ENCODE results near the gene HTD2.
A peak's percentile ranks its signal among the peaks of the same experiment; 100 is the strongest.
"Not testable (repeated sequence)": the region's sequence is repeated elsewhere in the genome, so short reads cannot be mapped to it uniquely, and the experiment has no call there.

Gene HTD2

DNA sequence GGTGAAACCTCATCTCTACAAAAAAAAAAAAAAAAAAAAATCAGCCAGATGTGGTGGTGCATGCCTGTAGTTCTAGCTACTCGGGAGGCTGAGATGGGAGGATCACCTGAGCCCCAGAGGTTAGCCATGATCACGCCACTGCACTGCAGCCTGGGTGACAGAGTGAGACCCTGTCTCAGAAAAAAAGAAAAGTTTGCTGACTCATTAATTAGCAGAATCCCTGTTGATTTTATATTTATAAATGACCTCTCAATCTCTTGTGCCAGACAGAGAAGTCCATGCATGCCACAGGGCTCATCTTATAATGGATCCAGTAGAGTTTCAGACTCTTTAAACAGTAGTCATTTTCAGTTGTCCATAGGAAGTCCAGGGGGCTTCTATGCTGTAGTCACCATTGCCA, 35.8 kb upstream of the HTD2 start:
- Histone ChIP-seq H2AFZ (ENCODE audit: low read depth, low read length) (no peak overlapping the region), H3K4me3 (ENCODE audit: low read length) (no peak overlapping the region), H3K27me3 (ENCODE audit: low read depth, low read length) (no peaks in the 10 kb centered on the region), H3K4me1 (ENCODE audit: low read length) (peaks cover 7% of the 10 kb centered on the region), H3K9ac (ENCODE audit: low read length) (no peak overlapping the region), H4K20me1 (ENCODE audit: insufficient read depth, low read length) (no peaks in the 10 kb centered on the region), H3K36me3 (replicated peaks; ENCODE audit: low read depth, low read length) (peaks cover 26% of the 10 kb centered on the region), H3K79me2 (ENCODE audit: low read length) (no peaks in the 10 kb centered on the region), H3K27ac (ENCODE audit: low read length) (no peak overlapping the region), H3K4me2 (ENCODE audit: low read length) (no peak overlapping the region), H3K9me3 (ENCODE audit: insufficient read depth, low read length) (no peaks in the 10 kb centered on the region)
- TF ChIP-seq EZH2phosphoT487 (IDR thresholded peaks at IDR 0.05; ENCODE audit: low read depth), result no peak
- TF ChIP-seq, protein P1, sequence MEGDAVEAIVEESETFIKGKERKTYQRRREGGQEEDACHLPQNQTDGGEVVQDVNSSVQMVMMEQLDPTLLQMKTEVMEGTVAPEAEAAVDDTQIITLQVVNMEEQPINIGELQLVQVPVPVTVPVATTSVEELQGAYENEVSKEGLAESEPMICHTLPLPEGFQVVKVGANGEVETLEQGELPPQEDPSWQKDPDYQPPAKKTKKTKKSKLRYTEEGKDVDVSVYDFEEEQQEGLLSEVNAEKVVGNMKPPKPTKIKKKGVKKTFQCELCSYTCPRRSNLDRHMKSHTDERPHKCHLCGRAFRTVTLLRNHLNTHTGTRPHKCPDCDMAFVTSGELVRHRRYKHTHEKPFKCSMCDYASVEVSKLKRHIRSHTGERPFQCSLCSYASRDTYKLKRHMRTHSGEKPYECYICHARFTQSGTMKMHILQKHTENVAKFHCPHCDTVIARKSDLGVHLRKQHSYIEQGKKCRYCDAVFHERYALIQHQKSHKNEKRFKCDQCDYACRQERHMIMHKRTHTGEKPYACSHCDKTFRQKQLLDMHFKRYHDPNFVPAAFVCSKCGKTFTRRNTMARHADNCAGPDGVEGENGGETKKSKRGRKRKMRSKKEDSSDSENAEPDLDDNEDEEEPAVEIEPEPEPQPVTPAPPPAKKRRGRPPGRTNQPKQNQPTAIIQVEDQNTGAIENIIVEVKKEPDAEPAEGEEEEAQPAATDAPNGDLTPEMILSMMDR (IDR thresholded peaks at IDR 0.05; ENCODE audit: low read depth, low read length), result no peak

- H3K9me3 ChIP-seq (ENCODE audit: insufficient read depth, low read length), result no peaks in the 10 kb centered on the region
Measured at GRCh38 chr3:58271901-58272501, 34.3 kb upstream of the HTD2 start.

GRCh38 chr3:58272891-58273290, 33.4 kb upstream of the HTD2 start:
- Histone ChIP-seq H3K27ac (ENCODE audit: low read length) (no peak overlapping the region), H3K27me3 (ENCODE audit: low read depth, low read length) (no peaks in the 10 kb centered on the region), H3K4me2 (ENCODE audit: low read length) (no peak overlapping the region), H3K79me2 (ENCODE audit: low read length) (no peaks in the 10 kb centered on the region), H4K20me1 (ENCODE audit: insufficient read depth, low read length) (no peaks in the 10 kb centered on the region), H3K36me3 (replicated peaks; ENCODE audit: low read depth, low read length) (peaks cover 20% of the 10 kb centered on the region), H3K9ac (ENCODE audit: low read length) (no peak overlapping the region), H3K4me3 (ENCODE audit: low read length) (no peak overlapping the region), H3K9me3 (ENCODE audit: insufficient read depth, low read length) (no peaks in the 10 kb centered on the region), H2AFZ (ENCODE audit: low read depth, low read length) (no peak overlapping the region), H3K4me1 (ENCODE audit: low read length) (peaks cover 7% of the 10 kb centered on the region)
- no peak for TF ChIP-seq EZH2phosphoT487 (IDR thresholded peaks at IDR 0.05; ENCODE audit: low read depth)

More at GRCh38 chr3:58271901-58272501, 34.3 kb upstream of the HTD2 start:
- peak overlapping the region; percentile 25; the same call in 1 of the 2 replicates for H3K4me2 ChIP-seq (ENCODE audit: low read length)
- H3K9ac ChIP-seq (ENCODE audit: low read length), result no peak overlapping the region
- no peaks in the 10 kb centered on the region for H4K20me1 ChIP-seq (ENCODE audit: insufficient read depth, low read length)
- no peak overlapping the region for H2AFZ ChIP-seq (ENCODE audit: low read depth, low read length)
- TF ChIP-seq, protein P1 (IDR thresholded peaks at IDR 0.05; ENCODE audit: low read depth, low read length), result no peak
- no peaks in the 10 kb centered on the region for H3K79me2 ChIP-seq (ENCODE audit: low read length)
- H3K36me3 ChIP-seq (replicated peaks; ENCODE audit: low read depth, low read length), result peaks cover 20% of the 10 kb centered on the region
- H3K27ac ChIP-seq (ENCODE audit: low read length), result 0 out of 2 replicates have a peak overlapping the region, but pooled peaks have one; percentile 7
- H3K4me3 ChIP-seq (ENCODE audit: low read length), result no peak overlapping the region
- H3K27me3 ChIP-seq (ENCODE audit: low read depth, low read length), result no peaks in the 10 kb centered on the region
- H3K4me1 ChIP-seq (ENCODE audit: low read length), result peaks cover 7% of the 10 kb centered on the region

GRCh38 chr3:58273362-58273761, 33.0 kb upstream of the HTD2 start:
- H3K4me3 ChIP-seq (ENCODE audit: low read length); H3K79me2 ChIP-seq (ENCODE audit: low read length); H3K9ac ChIP-seq (ENCODE audit: low read length); H3K9me3 ChIP-seq (ENCODE audit: insufficient read depth, low read length); H4K20me1 ChIP-seq (ENCODE audit: insufficient read depth, low read length); H3K27ac ChIP-seq (ENCODE audit: low read length); H3K4me1 ChIP-seq (ENCODE audit: low read length); H3K4me2 ChIP-seq (ENCODE audit: low read length); H3K27me3 ChIP-seq (ENCODE audit: low read depth, low read length); H2AFZ ChIP-seq (ENCODE audit: low read depth, low read length): not testable (repeated sequence)
- peaks cover 20% of the 10 kb centered on the region for H3K36me3 ChIP-seq (replicated peaks; ENCODE audit: low read depth, low read length)

- H4K20me1 ChIP-seq (ENCODE audit: insufficient read depth, low read length), result no peaks in the 10 kb centered on the region
- no peaks in the 10 kb centered on the region for H3K9me3 ChIP-seq (ENCODE audit: insufficient read depth, low read length)
- no peak overlapping the region for H3K27ac ChIP-seq (ENCODE audit: low read length)
- no peaks in the 10 kb centered on the region for H3K79me2 ChIP-seq (ENCODE audit: low read length)
- peaks cover 20% of the 10 kb centered on the region for H3K36me3 ChIP-seq (replicated peaks; ENCODE audit: low read depth, low read length)
- no peak overlapping the region for H3K4me3 ChIP-seq (ENCODE audit: low read length)
- peaks cover 7% of the 10 kb centered on the region for H3K4me1 ChIP-seq (ENCODE audit: low read length)
- H2AFZ ChIP-seq (ENCODE audit: low read depth, low read length), result no peak overlapping the region
- H3K4me2 ChIP-seq (ENCODE audit: low read length), result no peak overlapping the region
- no peak overlapping the region for H3K9ac ChIP-seq (ENCODE audit: low read length)
- TF ChIP-seq EZH2phosphoT487 (IDR thresholded peaks at IDR 0.05; ENCODE audit: low read depth), result no peak
- TF ChIP-seq, protein P1 (IDR thresholded peaks at IDR 0.05; ENCODE audit: low read depth, low read length), result no peak
- no peaks in the 10 kb centered on the region for H3K27me3 ChIP-seq (ENCODE audit: low read depth, low read length)
Measured at GRCh38 chr3:58274027-58274614, 32.2 kb upstream of the HTD2 start.
